ENCODE measurements around the gene ADGRG3.
"Not testable (repeated sequence)": the region's sequence is repeated elsewhere in the genome, so short reads cannot be mapped to it uniquely, and the experiment has no call there.

ADGRG3 gene

DNA sequence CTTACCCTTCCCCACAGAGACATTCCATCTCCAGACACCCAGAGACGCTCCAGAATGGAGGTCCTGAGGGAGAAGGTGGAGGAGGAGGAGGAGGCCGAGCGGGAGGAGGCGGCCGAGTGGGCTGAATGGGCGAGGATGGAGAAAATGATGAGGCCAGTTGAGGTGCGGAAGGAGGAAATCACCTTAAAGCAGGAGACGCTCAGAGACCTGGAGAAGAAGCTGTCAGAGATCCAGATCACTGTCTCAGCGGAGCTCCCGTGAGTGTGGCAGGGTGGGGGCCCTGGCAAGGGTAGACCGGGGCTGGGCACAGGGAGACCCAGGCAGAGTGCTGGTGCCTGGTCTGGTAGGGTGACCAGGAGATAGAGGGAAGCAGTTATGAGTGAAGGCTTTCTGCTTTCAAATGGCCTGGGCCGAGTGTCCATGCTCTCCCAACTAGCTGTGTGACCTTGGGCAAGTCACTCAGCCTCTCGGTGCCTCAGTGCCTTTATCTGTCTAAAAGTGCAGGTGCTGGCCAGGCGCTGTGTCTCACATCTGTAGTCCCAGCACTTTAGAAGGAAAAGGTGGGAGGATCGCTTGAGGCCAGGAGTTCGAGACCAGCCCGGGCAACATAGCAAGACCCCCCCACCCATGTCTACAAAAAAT is 29.9 kb downstream of the ADGRG3 start:
- no peak for DNase-seq (ENCODE audit: low spot score)

DNA sequence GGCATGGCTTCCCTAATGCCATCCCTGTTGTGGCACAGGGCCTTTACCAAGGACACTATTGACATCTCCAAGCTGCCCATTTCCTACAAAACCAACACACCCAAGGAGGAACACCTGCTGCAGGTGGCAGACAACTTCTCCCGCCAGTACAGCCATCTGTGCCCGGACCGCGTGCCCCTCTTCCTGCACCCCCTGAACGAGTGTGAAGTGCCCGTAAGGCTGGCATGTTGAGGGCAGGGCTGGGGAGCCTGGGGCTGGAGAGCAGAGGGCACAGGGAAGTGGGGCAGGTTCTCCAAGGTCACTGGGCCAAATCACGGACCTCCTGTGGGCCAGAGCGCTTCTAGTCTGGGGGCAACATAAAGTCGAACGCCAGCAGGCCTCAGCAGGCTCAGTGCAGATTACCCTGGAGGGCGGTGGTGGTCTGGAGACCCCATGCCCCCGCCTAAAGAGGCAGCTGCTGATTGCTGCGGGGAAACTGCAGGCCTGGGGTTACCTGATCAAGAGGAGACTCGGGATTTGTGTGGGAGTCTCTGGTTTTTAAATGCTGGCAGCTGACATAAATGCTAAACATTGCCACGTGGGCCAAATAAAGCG is 30.8 kb downstream of the ADGRG3 start:
- DNase-seq (ENCODE audit: low spot score), result no peak

DNA sequence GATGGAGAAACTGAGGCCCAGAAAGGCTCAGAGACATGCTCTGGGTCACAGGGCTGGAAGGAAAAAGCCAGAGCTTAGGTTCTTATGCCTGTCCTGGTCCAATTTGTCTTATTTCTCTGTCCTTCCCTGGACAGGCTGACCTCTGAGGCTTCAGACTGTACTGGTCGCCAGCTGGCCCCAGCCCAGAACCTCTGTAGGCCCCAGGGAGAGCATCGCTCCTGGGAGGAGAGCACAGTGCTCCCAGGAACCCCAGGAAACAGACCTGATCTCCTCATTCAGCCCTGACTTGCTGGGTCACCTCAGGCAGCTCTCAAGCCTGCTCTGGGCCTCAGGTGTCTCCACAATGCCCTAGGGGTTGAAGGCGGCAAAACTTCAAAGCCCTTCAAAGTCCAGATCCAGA is 31.4 kb downstream of the ADGRG3 start:
- DNase-seq (ENCODE audit: low spot score), result no peak

DNA sequence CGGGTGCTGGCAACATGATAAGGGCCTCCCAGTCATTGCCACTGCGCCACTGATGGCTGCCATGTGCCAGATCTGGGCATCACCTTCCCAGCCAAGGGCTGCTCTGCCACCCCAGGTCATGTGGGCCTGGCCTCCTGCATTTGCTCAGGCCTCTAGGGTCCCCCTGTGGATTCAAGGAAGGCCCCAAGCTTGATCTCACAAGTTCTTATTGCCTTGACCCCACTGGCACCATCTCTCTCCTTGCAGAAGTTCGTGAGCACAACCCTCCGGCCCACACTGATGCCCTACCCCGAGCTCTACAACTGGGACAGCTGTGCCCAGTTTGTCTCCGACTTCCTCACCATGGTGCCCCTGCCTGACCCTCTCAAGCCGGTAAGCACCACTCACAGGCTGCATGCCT is 31.8 kb downstream of the ADGRG3 start:
- DNase-seq (ENCODE audit: low spot score), result no peak

DNA sequence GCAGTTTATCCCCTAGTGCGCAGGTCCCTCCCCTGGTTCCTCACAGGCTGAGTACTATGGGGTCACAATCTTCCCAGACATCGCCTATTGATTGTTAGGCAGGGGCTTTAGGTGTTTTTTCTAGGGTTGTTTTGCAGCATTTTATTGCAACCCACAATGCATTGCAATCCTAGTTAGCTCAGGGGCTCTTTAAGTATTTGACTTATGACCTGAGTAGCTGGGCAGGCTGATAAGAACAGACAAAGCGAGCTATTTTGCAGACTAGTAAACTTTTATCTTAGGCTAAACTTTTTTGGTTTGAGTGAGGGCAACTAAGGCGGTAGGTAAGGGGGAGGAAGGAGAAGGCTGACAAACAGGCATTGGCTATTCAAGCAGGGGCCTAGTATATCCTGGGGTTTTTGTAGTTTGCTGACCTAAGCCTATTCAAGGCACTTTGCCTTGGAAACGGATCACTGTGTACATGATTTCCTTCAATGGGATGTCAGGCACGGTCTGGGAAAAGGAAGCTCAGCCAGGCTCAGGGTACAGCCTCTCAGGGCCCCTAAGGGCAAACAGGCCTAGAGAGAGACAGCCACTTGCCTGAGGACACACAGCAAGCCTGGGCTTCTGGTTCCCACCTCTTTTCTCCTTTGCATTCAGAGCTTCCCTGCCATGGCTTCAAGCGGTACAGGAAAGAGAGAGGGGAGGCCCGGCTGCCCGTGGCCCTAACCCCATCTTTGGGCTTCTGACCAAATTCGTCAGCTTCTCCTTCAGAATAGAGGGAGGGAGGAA is 32.9 kb downstream of the ADGRG3 start:
- no peak for DNase-seq (ENCODE audit: low spot score)

DNA sequence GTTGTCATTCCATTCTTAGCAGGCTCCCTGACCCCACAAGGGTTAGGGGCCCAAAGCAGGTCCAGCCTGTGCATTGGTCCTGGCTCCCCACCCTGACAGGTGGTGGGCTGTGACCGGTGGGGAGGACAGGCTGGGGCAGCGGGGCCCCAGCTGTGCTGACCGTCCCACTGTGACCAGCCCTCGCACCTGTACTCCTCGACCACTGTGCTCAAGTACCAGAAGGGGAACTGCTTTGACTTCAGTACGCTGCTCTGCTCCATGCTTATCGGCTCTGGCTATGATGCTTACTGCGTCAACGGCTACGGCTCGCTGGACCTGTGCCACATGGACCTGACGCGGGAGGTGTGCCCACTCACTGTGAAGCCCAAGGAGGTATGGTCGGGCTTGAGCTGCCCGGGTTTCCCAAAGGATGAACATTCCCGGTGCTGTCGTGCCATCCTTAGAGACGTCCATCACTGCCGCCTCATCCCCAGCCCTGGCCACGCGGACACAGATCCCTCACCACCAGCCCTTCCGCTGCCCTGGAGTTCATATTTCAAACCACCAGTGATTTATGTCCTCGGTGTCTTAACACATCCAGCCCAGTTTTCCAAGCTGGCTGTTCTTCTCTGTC is 33.8 kb downstream of the ADGRG3 start:
- DNase-seq (ENCODE audit: low spot score), result no peak

DNA sequence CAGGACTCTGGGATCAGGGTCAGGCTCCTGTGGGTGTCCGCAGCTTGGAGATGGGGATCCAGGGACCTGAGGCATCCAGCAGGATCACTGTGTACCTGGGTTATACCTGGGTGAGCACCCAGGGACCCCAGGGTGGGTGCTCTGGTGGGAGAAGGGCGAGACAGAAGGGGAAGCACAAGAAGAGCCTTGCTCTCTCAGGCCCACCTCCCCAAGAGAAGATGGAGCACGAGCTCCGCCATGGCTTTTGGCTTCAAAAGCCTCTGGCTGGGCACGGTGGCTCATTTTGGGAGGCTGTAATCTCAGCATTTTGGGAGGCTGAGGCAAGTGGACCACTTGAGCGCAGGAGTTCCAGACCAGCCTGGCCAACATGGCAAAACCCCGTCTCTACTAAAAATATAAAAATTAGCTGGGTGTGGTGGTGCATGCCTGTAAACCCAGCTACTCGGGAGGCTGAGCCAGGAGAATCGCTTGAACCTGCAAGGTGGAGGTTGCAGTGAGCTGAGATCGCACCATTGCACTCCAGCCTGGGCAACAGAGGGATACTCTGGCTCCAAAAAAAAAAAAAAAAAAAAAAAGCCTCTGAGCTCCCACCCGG is 35.4 kb downstream of the ADGRG3 start:
- no peak for DNase-seq (ENCODE audit: low spot score)

DNA sequence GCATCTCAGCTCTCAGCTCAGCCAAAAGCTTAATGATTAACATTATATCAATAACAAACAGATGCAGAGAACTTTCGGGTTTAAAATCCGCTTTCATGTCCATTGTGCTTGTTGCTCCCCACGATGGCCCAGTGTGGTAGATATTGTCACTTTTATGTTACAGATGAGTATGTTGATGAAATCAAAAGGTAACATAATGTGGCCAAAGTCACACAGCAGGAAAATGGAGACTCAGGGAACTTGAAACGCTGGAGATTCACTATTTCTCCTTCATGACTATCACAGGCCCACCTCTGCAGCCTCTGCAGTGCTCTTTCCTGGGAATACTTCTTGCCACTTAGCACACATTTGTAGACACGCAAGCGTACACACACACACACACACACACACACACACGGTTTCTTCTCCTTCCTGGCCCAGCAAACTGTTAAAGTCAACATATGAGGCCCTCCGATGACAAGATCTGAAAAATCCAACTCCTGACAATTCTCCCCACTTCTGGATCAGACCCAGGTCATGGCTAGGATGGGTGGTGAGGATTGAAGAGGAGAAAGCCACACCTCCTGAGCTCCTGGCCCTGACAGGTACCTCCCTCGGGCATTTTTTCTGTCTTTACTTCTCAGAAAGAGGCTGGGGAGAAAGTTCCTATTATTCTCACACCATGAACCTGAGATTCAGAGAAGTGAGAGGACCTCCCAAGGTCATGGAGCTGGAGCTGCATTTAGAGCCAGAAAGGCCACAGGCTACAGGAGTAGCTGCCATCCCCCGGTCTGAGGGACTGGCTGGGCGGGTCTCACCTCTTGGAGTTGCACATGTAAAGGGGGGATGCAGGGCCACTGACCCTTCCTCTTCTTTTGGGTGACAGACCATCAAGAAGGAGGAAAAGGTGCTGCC is 36.2 kb downstream of the ADGRG3 start:
- DNase-seq (ENCODE audit: low spot score), result no peak

DNA sequence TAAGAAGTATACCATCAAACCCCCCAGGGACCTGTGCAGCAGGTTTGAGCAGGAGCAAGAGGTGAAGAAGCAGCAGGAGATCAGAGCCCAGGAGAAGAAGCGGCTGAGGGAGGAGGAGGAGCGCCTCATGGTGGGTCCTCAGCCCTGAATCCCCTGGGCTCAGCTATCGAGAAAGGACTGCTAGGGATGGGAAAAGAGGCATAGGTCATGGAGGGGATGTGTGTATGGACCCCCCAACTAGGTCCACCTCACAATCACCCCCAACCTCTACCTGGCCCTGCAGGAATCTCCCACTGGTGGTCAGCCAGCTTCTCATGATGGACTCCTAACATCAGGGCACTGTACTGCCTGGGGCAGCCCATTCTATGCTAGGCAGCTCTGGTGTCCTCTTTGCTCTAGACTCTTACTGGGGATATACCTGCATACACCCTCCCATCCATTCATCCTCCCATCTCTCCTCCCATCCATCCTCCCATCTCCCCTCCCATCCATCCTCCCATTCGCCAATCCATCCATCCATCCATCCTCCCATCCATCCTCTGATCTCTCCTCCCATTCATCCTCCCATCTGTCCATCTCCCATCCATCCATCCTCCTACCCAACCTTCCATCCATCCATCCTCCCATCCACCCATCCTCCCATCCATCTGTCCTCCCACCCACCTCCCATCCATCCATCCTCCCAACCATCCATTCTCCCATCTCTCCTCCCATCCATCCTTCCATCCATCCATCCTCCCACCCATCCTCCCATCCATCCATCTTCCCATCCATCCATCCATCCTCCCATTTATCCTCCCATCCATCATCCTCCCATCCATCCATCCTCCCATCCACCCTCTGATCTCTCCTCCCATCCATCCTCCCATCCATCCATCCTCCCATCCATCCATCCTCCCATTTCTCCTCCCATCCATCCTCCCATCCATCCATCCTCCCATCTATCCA is 37.1 kb downstream of the ADGRG3 start:
- no peak for DNase-seq (ENCODE audit: low spot score)

DNA sequence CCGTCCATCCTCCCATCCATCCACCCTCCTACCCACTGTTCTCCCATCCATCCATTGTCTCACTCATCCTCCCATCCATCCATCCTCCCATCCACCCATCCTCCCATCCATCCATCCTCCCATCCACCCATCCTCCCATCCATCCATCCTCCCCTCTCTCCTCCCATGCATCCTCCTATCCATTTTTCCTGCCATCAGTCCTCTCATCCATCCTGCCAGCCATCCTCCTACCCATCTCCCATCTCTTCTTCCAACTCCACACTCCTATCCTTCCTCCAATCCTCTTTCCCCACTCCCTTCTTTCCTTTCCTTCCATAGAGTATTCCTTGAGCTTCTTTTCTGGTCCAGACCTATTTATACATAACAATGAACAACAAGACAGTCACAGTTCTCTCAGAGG is 38.6 kb downstream of the ADGRG3 start:
- no peak for DNase-seq (ENCODE audit: low spot score)

DNA sequence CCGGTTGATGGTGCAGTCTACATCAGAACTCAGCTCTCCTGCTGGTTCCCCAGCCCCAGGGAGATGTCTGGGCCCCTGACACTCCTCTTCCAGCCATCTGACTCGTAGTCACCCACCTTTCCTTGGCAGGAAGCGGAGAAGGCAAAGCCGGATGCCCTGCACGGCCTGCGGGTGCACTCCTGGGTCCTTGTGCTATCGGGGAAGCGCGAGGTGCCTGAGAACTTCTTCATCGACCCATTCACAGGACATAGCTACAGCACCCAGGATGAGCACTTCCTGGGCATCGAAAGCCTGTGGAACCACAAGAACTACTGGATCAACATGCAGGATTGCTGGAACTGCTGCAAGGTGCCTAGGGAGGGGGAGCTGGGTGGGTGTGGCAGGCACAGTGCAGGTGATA is 39.2 kb downstream of the ADGRG3 start:
- no peak for DNase-seq (ENCODE audit: low spot score)

DNA sequence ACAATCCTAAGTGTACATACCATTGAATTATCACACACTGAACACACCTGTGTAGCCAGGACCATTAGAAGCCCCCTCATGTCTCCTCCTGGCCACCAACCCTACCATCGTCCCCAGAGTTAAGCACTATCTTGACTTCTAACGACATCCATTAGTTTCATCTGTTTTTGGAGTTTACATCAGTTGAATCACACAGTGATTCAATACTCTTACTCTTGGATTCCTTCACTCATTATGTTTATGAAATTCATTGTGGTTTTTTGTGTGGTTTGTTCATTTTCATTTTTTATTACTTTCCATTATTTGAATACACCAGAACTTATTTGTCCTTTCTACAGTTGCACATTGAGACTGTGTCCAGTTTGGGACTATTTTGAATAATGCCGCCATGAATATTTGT is 40.1 kb downstream of the ADGRG3 start:
- no peak for DNase-seq (ENCODE audit: low spot score)

DNA sequence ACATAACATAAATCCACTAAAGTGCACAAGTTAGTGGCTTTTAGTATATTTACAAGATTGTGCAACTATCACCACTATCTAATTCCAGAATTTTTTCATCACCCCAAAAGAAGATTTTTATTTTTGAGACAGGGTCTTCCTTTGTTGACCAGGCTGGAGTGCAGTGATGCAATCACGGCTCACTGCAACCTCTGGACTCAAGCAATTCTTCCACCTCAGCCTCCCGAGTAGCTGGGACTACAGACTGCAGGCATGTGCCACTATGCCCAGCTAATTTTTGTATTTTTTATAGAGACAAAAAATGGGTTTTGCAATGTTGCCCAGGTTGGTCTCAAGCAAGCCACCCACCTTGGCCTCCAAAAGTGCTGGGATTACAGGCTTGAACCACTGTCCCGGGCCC is 41.6 kb downstream of the ADGRG3 start:
- DNase-seq (ENCODE audit: low spot score), result no peak

DNA sequence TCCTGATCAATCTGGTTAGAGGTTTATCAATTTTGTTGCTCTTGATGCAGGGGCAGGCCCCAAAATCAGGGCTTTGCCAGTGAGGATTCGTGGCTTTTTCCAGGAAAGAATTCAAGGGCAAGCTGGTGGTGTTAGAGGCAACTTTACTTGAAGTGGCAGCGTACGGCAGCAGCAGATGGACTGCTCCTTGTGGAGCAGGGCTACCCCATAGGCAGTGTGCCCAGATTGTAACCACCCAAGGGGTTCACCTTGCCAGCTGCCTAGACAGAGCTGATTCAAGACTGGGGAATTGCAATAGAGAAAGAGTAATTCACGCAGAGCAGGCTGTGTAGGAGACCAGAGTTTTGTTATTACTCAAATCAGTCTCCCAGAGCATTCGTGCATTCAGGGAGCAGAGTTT is 43.2 kb downstream of the ADGRG3 start:
- DNase-seq (ENCODE audit: low spot score), result no peak

DNA sequence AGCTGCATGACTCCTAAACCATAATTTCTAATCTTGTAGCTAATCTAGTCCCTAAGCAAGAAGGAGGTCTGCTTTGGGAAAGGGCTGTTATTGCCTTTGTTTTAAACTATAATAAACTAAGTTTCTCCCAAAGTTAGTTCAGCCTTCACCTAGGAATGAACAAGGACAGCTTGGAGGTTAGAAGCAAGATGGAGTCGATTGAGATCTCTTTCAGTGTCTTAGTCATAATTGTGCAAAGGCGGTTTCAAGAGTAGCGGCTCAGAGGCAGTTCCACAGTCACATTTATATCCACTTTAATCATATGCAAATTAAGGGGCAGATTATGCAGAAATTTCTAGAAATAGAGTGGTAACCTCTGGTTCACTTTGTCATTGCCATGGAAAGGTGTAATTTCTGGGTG is 43.9 kb downstream of the ADGRG3 start:
- no peak for DNase-seq (ENCODE audit: low spot score)

DNA sequence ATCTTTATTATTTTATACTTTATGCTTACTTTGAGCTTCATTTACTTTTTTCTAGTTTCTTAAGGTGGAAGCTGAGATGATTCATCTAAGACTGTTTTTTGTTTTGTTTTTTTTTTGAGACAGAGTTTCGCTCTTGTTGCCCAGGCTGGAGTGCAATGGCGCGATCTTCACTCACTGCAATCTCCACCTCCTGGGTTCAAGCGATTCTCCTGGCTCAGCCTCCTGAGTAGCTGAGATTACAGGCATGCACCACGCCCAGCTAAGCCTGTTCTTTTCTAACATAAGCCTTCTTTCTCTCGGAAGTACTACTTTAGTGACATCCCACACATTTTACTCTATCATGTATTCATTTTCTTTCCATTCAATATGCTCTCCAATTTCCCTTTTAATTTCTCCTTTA is 44.5 kb downstream of the ADGRG3 start:
- DNase-seq (ENCODE audit: low spot score), result not testable (repeated sequence)

DNA sequence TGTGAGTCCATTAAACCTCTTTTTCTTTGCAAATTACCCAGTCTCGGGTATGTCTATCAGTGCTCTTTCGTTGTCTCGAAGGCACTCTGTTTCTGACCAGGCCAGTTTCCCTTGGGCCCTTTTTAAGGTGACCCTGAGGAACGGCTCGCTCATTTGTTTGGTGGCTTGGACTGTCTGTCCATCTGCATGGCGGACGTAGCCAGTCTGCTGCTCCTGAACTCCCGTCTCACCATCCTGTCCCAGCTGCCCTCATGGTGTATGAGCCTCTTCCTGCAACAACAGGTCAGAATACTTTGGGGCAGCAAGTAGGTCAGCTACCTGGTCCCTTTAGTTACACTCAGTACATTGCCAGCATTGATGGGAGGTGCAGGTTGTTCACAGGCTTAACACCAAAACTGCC is 45.5 kb downstream of the ADGRG3 start:
- no peak for DNase-seq (ENCODE audit: low spot score)

DNA sequence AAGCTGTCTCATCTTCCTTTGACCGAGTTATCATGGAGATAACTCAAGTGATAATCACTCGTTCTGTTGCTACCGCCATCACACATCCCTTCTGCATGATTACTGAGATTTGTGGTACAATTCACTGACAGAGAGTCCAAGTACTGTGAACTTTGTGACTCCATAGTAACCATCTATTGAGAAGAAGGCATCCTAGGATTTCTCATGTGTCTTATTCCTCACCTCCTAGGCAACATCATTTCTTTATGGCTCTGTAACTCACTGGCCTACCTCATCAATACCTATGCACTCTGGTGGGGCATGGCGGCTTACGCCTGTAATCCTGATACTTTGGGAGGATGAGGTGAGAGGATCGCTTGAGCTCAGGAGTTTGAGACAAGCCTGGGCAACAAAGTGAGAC is 45.9 kb downstream of the ADGRG3 start:
- no peak for DNase-seq (ENCODE audit: low spot score)

DNA sequence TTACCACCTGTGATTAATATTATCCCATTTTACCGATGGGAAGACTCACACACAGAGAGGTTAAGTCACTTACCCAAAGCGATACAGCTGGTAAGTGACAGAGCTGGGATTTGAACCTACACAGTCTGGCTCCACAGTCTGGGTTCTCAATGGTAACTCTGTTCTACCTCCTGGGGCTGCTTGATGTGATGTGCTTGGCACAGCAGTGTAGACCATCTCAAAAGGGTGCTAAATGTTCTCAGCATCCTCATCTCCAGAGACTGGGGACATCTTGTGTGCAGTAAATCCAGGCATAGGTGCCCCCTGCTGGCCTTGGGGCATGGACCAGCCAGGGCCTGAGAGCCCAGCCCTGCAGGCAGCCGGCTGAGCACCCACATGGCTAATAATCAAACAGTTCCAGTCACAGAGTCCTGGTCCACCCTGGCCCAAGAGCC is 52.1 kb downstream of the ADGRG3 start:
- no peak for DNase-seq (ENCODE audit: low spot score)

Measured in left forelimb (tissue), 1 donor.